Stimulated activated CD8-positive, alpha-beta memory T cell treated with anti-CD3 and anti-CD28 coated beads, Interleukin-15, amount 100 ng/mL, for 1 hour (primary cell): ENCODE measurements around the gene SPAG5.
A peak's percentile ranks its signal among the peaks of the same experiment; 100 is the strongest.
"Not testable (repeated sequence)": the region's sequence is repeated elsewhere in the genome, so short reads cannot be mapped to it uniquely, and the experiment has no call there.

Experiments
- DNase-seq: peaks from one replicate; pipeline ENCODE4 v3.0.0-alpha.2; 2020; ENCODE audit warnings: low read depth

The SPAG5 gene

DNA sequence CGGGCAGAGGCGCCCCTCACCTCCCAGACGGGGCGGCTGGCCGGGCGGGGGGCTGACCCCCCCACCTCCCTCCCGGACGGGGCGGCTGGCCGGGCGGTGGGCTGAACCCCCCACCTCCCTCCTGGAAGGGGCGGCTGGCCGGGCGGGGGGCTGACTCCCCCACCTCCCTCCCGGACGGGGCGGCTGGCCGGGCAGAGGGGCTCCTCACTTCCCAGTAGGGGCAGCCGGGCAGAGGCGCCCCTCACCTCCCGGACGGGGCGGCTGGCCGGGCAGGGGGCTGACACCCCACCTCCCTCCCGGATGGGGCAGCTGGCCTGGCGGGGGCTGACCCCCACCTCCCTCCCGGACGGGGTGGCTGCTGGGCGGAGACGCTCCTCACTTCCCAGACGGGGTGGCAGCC lies 5.2 kb upstream of the SPAG5 start:
- DNase-seq: not testable (repeated sequence)

DNA sequence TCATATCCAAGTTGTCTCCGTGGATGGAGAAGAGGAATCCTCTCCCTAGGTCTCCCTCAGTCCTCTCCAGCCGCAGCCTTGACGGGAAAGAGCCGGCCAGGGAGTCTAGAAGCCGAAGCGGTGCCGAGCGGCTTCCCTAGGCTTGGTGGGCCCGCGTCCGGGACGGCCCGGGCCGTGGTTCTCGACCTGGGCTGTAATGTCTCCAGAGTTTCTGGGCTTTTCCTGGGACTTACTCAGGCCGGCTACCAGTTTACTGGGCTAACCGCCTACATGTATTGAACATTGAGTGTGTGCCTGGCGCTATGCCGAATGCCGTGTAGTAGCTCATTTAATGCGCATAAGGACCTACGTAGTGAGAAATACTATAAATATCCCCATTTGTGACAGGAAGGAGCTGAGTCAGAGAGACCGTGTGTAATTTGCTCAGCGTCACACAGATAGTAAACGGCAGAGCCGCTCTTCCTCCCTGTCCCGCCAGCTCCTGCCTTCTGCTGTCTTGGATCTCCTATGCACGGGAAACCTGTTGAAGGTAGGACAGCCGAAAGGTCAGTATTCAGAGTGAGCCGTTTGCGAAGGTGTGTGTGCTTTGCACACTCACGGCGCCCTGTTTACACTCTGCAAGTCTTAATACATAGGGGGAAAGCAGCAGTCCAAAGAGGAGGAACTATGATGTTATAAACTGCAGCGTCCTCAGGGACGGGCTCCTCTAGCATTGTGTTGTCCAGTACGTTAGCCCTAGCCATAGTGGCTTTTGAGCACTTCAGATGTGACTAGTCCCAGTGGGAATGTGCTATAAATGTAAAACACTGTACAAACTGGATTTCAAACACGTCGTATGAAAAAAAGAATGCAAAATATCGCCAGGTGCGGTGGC lies 723 bp upstream of the SPAG5 start:
- peak; percentile 26 for DNase-seq

DNA sequence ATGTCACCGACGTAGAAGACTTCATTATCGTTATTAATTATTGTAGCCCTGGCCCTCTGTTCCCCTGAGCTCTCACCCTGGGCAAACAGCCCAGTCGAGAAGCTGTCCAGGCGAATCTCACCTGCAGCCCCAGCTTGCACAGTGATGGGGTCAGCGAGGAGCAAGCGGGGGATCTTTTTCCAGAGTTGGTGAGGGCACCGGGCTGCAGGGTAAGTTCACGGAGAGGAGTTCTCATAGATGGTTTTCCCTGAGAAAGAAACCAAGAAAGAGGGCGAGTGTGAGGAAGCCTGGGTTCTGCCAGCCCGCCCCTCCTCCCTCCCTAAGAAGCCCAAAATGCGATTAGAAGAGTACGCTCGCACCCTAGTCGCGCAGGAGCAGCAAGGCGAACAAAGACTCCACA lies 436 bp downstream of the SPAG5 start:
- no peak for DNase-seq

DNA sequence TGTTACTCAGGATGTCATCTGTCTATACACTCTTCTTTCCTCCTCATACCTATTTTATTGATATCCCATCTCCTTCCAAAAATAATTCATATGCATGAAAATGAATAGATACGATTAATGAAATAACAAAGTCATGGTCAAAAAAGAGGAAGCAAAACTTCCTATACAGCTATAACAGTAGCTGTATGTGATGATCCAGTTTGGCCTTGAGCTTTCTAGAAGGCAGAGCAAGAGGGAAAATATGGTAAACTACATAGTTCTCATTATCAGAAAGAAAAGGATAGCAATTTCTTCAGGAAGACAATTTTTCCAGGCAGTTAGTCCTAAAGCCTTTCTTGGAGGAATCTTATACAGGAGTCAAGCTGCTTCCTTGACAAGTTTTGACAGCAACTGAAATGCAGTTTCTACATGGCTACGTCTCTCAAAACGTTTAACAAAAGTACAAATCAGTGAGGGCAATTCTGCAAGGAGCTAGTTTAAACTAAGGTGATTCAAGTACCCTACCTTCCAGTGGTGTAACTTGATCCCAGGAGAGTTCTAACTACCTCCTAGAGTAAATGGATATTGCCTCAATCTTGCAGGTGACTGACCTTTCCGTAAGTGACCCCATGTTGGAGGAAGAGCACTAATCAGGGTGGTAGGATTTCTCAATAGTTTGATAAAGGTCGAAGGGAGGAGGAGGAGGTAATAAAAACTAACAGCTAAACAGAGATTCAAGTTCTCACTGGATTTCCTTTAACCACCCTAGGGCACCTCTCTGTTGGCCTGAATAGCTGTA lies 1.0 kb downstream of the SPAG5 start:
- DNase-seq: no peak

DNA sequence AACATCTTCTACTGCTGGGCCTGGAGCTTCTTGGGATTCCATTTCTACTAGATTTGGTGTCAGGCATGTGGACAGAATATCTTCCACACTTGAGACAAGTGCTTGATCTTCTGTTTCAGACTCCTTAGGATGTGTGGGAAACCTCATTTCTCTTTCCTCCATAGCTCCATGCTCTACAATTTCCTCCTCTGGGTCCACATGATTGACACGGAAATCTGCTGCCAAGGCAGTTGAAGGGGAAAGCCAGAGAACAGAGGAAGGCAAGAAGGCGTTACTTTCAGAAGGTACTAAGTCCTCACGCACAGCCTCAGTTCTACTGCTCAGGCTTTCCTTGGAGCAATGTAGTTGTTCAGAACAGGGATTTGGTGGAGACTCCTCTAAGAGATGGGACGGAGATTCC lies 6.6 kb downstream of the SPAG5 start:
- DNase-seq: no peak

DNA sequence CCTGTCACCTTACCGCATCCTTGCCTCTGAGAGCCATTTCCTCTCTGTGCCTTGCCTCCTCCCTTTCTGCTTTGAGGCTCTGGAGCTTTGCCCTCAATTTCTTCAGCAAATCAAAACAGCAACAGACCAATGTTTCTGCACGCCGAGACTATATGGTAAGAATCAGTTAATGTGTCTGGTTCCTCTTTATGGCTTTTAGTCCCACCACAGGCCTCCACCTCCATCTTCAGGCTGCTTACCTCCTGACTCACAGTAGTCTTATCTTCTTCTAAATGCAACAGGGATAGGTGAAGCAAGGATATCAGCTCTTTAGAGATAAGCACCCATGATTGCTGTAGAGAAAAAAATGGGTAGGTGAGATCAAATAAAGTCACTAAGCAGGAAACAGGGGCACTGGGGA lies 13.0 kb downstream of the SPAG5 start:
- no peak for DNase-seq

DNA sequence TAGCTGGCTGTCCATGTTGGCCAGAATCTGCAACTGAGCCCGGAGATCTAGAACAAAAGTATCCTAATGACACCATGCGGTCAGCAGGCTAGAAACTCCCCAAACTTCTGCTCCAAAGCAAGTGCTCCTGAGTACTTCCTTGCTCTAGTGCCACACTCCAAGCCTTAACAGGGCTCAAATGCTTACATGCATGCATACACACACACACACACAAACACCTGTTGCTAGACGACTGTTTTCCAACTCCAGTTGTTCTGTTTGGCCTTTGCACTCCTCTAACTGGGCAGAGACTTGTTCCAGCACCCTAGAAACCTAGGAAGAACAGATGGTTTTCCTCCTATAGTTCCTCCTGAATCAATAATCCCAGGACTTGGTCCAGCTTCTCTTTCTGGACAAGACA lies 14.4 kb downstream of the SPAG5 start:
- no peak for DNase-seq

DNA sequence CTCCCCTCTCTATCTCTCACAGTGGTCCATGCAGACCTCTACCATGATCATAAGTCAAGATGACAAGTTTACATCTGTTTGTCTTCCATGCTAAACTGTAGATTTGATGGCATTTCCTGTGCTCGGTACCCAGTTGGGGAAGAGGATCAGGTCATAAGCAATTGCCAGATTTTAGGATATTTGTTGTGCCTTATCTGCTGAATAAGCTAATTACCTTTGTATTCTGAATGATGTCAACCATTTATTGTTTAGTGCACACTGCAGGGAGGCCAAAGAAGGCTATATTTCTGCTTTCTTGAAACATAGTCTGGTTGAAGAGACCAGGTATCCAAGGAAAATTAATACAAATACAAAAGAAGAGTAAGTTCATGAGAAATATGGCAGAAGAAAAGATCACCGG lies 16.3 kb downstream of the SPAG5 start:
- no peak for DNase-seq

DNA sequence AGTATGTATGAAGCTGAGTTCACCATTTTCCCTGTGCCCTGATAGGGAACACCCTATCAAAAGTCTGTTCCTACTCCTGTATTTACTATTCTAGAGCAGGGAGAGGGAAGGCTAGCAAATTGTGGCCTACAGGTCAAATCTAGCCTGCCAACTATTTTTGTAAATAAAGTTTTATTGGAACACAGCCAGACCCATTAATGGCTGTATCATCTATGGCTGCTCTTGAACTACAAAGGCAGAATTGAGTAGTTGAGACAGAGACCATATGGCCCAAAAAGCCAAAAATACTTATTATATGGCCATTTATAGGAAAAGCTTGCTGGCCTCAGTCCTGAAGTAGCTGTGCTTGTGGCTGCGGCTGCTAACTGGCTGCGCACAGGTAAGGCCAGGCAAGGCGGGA lies 17.9 kb downstream of the SPAG5 start:
- DNase-seq: no peak

DNA sequence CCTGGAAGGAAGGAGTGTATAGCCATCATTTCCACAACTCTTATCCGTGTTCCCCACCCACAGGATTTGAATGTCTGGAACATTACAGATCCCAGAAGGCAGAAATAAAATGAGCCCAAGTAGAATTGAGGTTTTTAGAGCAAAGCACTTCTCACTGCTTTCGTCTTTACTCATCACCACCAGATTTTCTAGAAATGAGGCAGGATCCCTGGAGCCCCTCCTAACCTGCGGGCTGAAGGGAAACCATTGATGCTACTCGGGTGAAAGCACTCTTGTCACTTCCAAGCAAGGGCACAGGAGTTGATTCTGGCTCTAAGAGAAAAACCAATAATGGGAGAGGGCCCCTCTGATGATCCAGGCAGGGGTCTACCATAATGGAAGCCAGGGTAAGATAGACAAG lies 19.3 kb downstream of the SPAG5 start:
- no peak for DNase-seq

DNA sequence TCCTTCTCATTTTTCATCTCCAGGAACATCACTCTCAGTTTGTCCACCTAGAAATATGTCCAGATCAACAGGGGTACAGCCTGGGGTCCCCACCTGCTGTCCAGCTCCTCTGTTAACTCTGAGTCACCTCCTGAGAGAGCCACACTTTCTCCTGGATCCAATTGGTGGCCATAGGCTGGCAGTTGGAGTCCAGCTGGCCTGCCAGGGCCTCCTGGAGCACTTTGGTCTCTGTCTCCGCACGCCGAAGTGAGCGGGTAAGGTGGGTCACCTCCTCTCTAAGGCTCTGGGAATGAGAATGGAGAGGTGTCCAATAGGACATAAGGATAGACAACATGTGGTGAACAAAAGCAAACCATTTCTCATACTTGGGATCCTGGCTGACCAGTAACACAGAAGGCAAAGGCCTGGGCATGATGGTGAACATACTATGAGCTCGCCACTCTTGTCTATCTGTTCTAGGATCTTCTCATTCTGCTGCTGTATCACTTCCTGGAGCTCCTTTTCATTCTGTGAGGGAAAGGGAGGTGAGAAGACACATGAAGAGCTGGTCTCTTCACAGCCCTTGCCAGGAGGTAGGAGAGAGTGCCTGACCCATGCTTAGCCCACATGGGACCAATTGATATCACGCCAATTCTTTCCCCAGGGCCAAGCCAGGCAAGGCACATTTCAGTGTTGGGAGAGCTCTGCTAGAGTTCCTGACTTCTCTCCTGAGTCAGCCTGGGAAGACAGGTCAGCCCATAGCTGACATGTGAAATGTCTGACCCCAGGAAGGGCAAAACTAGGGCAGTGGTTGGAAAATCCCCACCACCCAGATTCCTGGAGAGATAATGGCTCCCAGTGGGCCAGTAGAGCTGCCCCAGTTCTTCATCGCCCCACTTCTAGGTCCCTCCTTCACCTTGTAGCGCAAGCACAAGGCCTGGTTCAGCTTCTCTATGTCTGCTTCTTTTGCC lies 20.3 kb downstream of the SPAG5 start:
- no peak for DNase-seq

DNA sequence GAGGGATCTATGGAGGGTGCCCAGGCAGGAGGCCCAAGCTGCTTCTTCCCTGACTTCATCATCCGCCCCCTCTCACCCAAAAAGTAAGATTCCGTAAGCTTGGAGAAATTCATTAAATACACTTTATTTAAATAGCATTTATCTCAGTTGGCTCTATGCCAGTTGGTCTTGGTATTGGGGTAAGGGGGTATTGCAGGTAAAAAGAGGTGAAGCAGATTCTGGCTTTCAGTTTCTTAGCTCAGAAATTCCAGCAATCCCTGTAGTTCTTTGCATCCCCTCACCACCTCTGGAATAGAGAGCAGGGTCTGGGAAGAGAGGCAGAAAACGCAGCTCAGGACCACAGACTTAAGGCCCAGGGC lies 21.4 kb downstream of the SPAG5 start:
- DNase-seq: no peak

DNA sequence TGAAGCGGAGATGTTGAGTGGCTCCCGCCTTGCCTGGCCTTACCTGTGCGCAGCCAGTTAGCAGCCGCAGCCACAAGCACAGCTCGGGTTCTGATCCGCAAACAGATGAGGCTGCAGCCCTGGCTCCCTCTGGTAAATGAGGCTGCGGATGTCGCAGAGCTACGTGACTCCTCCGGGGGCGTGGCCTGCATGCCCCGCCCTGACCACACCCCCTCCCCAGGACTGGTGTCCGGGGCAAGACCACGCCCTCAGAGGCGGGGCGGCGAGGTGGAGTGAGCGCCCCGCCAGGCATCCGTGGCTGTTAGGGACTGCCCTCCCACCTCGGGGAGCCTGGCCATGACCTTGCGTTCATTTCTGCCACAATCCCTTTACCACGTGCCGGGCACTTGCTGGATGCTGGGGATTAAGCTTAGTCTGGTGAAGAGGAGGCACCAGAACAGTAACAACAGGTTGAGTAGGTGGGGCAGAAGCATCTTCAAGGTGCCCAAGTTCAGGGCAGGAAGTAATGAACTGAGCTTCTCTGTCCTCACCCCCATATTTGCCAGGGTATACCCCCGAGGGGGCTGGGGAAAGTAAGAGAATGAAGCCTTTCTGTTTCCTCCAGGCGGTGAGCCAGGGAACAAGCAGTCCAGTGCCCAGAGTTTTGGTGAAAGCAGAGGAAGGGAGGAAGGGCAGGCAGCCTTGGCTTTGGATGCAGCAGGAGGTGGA lies 21.9 kb downstream of the SPAG5 start, which contains the start of gene ALDOC:
TSS of gene ALDOC (minus strand) at position 138 of the 708 bp plus-strand sequence. CDS start 1,363 bp downstream, outside the sequence.
- DNase-seq: peak; percentile 93

DNA sequence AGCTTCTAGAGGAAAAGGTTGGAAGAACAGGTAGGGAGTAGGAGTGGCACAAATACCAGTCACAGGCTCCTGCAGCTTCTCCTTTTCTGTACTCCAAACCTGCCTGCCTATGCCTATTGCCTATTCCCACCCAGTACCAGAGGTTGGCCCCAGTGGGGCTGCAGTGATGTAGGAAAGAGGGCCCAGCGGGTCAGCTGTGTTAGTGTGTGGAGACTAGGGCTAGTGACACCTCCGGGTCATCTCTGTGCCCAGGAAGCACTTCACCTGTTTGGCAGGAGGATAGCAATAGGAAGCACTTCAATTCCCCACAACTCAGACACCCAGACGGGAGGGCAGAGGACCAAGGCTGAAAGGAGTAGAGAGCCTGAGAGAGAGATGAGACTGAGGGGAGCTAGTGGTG lies 22.8 kb downstream of the SPAG5 start:
- not testable (repeated sequence) for DNase-seq

DNA sequence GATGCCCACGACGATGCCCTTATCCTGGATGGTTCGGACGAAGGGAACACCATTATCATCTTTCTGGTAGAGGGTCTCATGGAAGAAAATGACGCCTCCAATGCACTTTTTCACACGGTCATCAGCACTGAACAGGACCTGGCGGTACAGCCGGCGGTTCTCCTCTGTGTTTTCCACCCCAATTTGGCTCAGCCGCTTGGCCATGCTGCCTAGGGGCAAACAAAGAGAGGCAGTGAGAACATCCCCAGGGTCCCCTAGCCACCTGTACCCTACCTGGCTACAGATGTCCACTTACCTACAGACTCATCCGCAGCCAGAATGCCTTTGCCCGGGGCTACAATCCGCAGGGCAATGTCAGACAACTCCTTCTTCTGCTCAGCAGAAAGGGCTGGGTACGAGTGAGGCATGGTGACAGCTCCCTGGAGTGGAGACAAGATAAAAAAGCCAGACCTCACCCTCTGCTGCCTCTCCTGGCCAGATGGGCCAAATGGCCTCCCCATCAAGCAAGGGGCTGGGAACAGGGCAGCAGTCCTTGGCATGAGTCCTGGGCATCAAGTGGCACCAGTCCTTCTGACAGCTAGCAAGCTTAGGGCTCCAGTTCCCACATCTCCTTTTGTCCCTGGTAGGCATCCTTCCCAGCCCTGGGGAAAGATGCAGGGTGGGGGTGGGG lies 23.6 kb downstream of the SPAG5 start:
- no peak for DNase-seq

DNA sequence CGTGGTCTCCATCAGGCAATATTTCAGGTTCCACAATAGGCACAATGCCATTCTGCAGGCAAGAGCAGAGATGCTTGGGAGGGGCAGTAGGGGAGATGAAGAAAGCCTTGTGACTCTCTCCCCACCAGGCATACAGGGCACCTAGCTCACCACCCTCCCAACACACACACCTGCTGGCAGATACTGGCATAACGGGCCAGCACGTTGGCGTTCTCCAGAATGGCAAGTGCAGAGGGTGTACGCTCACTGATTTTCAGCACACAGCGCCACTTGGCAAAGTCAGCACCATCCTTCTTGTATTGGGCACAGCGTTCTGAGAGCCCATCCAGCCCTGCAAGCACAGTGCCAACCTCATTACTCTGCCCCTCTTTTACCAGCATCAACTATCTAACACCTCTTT lies 24.3 kb downstream of the SPAG5 start:
- DNase-seq: no peak

DNA sequence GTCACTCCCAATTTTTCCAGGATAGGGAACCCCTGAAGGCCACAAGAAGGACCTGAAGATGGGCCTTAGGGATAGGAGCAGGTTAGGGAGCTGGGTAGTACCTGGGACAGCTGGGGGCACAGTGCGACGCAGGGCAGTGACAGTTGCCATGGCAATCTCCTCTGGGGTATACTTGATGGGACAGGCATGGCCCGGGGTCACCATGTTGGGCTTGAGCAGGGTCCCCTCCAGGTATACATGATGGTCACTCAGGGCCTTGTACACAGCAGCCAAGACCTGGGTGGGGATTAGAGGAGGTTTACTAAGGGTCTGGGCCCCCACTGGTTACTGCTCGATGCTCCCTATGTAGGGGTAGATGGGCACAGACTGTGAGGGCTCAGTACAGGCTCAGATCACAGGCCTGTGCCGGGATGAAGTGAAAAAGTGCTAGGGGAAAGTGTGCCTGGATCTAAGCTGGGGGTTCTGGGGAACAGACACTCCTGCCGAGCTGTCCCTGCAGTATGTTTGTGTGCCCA lies 24.8 kb downstream of the SPAG5 start:
- no peak for DNase-seq

DNA sequence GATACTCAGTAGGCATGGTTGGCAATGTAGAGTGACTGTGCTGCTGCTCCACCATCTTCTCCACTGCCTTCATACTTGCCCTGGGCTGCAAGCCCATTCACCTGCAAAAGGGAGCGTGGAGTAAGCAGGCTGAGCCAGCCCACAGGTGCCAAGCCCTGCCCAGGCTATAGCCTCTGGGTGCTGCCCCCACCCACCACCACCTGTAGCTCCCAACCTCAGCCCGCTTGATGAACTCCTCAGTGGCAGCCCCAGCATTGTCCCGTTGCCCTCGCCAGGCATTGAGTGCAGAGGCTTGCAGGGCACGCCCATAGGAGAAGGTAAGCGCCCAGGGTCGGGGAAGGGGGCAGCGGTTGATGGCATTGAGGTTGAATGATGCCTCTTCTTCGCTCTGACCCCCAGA lies 25.3 kb downstream of the SPAG5 start:
- DNase-seq: no peak

DNA sequence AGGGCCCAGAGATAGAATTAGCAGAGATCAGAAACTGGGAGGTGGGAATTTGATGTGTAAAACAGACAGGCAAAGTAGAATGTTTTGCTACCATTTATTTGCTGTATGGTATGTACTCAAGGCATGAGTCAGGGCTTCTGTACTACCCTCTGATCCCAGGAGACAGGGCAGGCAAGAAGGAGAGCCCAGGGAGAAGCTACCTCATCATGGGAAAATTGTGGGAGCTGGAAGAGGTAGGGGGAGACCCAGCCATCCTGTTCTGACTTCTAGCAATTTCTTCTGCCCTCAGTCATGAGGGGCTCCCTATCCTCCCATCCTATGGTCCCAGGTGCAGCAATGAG lies 25.8 kb downstream of the SPAG5 start:
- DNase-seq: no peak

DNA sequence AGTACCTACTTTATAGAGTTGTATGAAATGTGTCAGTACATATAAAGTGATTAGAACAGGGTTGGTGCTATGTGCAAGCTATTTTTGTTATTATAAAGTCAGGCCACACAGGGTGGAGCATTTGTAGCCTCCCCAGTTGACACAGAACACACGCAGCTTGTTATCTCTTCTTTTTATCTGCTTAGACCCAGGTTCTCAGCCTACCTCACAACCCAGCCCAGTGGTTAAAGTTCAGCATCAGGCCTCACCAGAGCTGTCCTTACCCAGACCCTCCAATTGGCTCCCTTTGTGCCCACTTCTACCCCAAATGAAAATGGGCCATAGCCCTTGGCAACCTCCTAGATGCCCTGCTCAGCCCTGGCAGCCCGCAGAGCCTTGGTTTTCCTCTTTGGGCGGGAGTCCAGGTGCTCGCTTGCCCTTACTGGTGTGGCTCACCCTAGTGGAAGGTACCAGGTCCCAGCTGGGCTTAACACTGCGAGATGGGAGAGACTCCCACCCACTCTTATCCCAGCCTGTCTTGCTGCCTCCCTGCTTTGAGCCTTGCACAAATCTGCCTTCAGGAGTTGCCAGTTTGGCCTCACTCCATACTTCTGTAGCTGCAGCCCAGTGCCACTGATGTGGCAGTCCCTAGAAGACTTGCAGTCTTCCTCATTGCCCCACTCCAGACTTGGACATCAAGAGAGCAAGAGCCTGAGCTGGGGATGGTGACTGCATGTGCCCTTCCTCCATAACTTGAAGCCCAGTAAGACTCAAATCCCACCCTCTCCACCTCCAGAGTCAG lies 26.4 kb downstream of the SPAG5 start:
- no peak for DNase-seq
